ENCODE measurements around the gene AKAP10.

The AKAP10 gene

DNA sequence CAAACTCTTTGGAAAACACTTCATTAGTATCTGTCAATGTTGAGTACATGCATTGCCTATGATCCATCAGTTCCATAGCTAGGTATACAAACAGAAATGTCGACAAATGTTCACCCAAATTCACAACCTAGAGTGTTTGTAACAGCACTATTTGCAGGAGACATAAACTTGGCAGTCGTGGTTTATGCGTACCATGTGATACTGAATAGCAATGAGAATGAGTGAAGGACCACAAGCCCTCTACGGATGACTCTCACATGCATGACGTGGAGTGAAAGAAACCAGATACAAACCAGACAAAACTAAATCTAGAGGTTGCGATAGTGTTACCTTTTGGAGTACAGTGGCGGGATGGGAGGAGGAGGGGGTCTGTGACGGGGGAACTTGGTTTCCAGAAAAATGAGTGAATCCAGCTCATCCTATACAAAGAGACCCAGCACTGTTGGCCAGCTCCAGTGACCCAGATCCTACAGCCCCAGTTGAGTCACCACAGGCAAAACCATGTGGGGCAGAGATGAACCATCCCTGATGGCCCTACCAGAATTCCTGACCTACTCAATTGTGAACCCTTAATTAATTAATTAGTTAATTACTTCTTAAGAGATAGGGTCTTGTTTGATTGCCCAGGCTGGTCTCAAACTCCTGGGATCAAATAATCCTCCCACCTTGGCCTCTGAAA, 94.0 kb downstream of the AKAP10 start:
- no peak for DNase-seq (ENCODE audit: low spot score)
- TF ChIP-seq, protein P1, sequence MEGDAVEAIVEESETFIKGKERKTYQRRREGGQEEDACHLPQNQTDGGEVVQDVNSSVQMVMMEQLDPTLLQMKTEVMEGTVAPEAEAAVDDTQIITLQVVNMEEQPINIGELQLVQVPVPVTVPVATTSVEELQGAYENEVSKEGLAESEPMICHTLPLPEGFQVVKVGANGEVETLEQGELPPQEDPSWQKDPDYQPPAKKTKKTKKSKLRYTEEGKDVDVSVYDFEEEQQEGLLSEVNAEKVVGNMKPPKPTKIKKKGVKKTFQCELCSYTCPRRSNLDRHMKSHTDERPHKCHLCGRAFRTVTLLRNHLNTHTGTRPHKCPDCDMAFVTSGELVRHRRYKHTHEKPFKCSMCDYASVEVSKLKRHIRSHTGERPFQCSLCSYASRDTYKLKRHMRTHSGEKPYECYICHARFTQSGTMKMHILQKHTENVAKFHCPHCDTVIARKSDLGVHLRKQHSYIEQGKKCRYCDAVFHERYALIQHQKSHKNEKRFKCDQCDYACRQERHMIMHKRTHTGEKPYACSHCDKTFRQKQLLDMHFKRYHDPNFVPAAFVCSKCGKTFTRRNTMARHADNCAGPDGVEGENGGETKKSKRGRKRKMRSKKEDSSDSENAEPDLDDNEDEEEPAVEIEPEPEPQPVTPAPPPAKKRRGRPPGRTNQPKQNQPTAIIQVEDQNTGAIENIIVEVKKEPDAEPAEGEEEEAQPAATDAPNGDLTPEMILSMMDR (IDR thresholded peaks at IDR 0.05; ENCODE audit: extremely low read depth, insufficient read depth, missing control alignments), result no peak
- in situ Hi-C loops (cut with MboI; ENCODE audit: low pct_unique_long_range_greater_than_20kb, low sequenced_read_pairs, unreplicated experiment), result no loop called here

- no peak for DNase-seq (ENCODE audit: low spot score)
- in situ Hi-C loops (cut with MboI; ENCODE audit: low pct_unique_long_range_greater_than_20kb, low sequenced_read_pairs, unreplicated experiment), result no loop called here
- TF ChIP-seq, protein P1 (IDR thresholded peaks at IDR 0.05; ENCODE audit: extremely low read depth, insufficient read depth, missing control alignments), result no peak
Measured at GRCh38 chr17:19880393-19880792, 97.2 kb downstream of the AKAP10 start.

DNA sequence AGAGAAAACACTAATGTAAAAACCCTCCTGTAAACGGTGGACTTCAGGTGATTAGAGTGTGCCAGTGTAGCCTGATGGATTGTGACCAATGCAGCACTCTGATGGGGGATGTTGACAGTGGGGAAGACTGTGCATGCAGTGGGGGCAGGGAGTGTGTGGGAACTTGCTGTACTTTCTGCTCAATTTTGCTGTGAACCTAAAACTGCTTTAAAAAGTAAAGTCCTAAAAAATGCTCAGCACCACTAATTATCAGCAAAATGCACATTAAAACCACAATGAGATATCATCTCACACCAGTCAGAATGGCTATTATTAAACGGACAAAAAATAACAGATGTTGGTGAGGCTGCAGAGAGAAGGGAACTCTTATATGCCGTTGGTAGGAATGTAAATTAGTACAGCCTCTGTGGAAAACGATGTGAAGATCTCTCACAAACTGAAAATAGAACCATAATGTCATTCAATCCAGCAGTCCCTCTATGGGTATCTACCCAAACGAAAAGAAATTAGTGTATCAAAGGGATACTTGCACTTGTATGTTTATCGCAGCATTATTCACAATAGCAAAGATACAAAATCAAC, 100.2 kb downstream of the AKAP10 start:
- TF ChIP-seq, protein P1 (IDR thresholded peaks at IDR 0.05; ENCODE audit: extremely low read depth, insufficient read depth, missing control alignments), result no peak
- in situ Hi-C loops (cut with MboI; ENCODE audit: low pct_unique_long_range_greater_than_20kb, low sequenced_read_pairs, unreplicated experiment), result no loop called here
- DNase-seq (ENCODE audit: low spot score), result no peak

GRCh38 chr17:19876529-19877161, 101.0 kb downstream of the AKAP10 start:
- no peak for DNase-seq (ENCODE audit: low spot score)
- in situ Hi-C loops (cut with MboI; ENCODE audit: low pct_unique_long_range_greater_than_20kb, low sequenced_read_pairs, unreplicated experiment), result no loop called here
- TF ChIP-seq, protein P1 (IDR thresholded peaks at IDR 0.05; ENCODE audit: extremely low read depth, insufficient read depth, missing control alignments), result no peak

GRCh38 chr17:19874256-19874655, 103.4 kb downstream of the AKAP10 start:
- in situ Hi-C loops (cut with MboI; ENCODE audit: low pct_unique_long_range_greater_than_20kb, low sequenced_read_pairs, unreplicated experiment), result no loop called here
- TF ChIP-seq, protein P1 (IDR thresholded peaks at IDR 0.05; ENCODE audit: extremely low read depth, insufficient read depth, missing control alignments), result no peak
- no peak for DNase-seq (ENCODE audit: low spot score)

DNA sequence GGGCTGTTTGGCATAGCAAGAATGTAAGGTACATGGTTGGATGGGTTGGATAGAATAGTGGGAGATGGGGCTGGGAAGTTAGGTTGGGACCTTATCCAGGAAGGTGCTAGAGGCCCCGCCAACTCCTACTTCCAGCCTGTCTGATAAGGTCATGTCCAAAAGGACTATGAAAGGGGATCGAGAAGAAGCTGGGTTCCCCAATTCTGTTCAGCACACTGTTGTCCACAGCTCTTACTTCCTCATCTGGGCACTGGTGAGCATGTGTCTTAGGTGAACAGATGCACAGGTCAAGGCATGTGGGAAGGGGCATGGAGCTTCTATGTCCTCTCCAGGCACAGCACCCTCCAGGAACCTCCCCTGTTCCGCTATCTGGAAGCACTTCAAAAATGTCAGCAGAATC, 104.3 kb downstream of the AKAP10 start:
- DNase-seq (ENCODE audit: low spot score), result no peak
- in situ Hi-C loops (cut with MboI; ENCODE audit: low pct_unique_long_range_greater_than_20kb, low sequenced_read_pairs, unreplicated experiment), result no loop called here
- TF ChIP-seq, protein P1 (IDR thresholded peaks at IDR 0.05; ENCODE audit: extremely low read depth, insufficient read depth, missing control alignments), result no peak

All from GM13977 (cell line).